ENCODE data around the gene AAMDC. TPM values are rescaled to one million over a fixed set of nuclear protein-coding genes. Genes with fewer than 3 reads are reported as not detected.
A peak's percentile ranks its signal among the peaks of the same experiment; 100 is the strongest.
"Not testable (repeated sequence)": the region's sequence is repeated elsewhere in the genome, so short reads cannot be mapped to it uniquely, and the experiment has no call there.

The AAMDC gene
- total RNA-seq, 4 donors from 2014 or later, result 14.4 to 30.7 TPM; not detected in 2

DNA sequence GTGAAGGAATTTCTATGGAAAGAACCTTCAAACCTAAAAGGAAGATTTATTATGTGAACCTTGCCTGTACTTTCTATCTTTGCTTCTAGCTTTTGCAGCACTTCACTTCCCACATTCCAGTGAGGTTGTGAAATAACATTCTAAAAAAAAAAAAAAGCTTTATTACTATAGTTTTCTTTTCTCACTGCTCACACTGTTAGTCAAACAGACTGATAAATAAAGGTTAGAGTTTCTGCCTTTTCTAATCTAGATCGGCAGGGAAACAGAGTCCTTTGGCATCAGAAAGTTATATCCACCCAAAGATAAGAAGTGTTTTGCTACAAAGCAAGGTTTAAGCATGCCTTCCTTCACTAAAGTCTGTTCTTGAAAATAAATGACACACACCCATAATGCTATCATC, 2.8 kb downstream of the AAMDC start:
- peaks cover 3 to 32% (median 11%) of the 10 kb centered on the region in 4 donors for H3K4me1 ChIP-seq
- peak overlapping the region in 3 of 4 donors; percentile 13 to 58 (median 56) for H3K27ac ChIP-seq
- in situ Hi-C loops (cut with MboI; ENCODE audit: low pct_ligation_motif_present in 1 of 4, low pct_unique_long_range_greater_than_20kb in 1 of 4, low sequenced_read_pairs in 3 of 4), result loop anchor here in 1 of 4 donors (10.0 kb wide), 1 partner anchor 171 kb away; the partner anchor contains the start of gene INTS4
- H3K4me3 ChIP-seq, result no peak overlapping the region
- H3K36me3 ChIP-seq, result no peaks in the 10 kb centered on the region
- no peak for DNase-seq
- no peaks in the 10 kb centered on the region for H3K9me3 ChIP-seq
- 11 to 13% methylated on average over 1 of the region's 1 CpG for WGBS, 2 donors (ENCODE audit: low coverage in 1 of 2)
- H3K27me3 ChIP-seq, result no peaks in the 10 kb centered on the region
- TF ChIP-seq EP300 (IDR thresholded peaks at IDR 0.05; ENCODE audit: low read depth) (no peak), POLR2A (IDR thresholded peaks at IDR 0.05) (no peak), POLR2AphosphoS5 (IDR thresholded peaks at IDR 0.05) (no peak)
- TF ChIP-seq, protein P1, sequence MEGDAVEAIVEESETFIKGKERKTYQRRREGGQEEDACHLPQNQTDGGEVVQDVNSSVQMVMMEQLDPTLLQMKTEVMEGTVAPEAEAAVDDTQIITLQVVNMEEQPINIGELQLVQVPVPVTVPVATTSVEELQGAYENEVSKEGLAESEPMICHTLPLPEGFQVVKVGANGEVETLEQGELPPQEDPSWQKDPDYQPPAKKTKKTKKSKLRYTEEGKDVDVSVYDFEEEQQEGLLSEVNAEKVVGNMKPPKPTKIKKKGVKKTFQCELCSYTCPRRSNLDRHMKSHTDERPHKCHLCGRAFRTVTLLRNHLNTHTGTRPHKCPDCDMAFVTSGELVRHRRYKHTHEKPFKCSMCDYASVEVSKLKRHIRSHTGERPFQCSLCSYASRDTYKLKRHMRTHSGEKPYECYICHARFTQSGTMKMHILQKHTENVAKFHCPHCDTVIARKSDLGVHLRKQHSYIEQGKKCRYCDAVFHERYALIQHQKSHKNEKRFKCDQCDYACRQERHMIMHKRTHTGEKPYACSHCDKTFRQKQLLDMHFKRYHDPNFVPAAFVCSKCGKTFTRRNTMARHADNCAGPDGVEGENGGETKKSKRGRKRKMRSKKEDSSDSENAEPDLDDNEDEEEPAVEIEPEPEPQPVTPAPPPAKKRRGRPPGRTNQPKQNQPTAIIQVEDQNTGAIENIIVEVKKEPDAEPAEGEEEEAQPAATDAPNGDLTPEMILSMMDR (IDR thresholded peaks at IDR 0.05), result no peak
- intact Hi-C loops (cut with DNase I; ENCODE audit: low total_unique reads), result no loop called here

GRCh38 chr11:77828926-77829325, 8.0 kb downstream of the AAMDC start:
- Histone ChIP-seq H3K4me3 (no peak overlapping the region), H3K27ac (no peak overlapping the region), H3K27me3 (no peaks in the 10 kb centered on the region), H3K9me3 (no peaks in the 10 kb centered on the region), H3K4me1 (peaks cover 0 to 4% (median 0%) of the 10 kb centered on the region in 4 donors), H3K36me3 (no peaks in the 10 kb centered on the region)
- 80 to 91% methylated on average over 2 of the region's 2 CpGs for WGBS, 2 donors (ENCODE audit: low coverage in 1 of 2)
- intact Hi-C loops (cut with DNase I; ENCODE audit: low total_unique reads) (no loop called here), in situ Hi-C loops (cut with MboI; ENCODE audit: low pct_ligation_motif_present in 1 of 4, low pct_unique_long_range_greater_than_20kb in 1 of 4, low sequenced_read_pairs in 3 of 4) (loop anchor here in 1 of 4 donors (10.0 kb wide), 1 partner anchor 166 kb away; the partner anchor contains the start of gene INTS4)
- DNase-seq, result no peak
- no peak for TF ChIP-seq EP300 (IDR thresholded peaks at IDR 0.05; ENCODE audit: low read depth)
- TF ChIP-seq, protein P1 (IDR thresholded peaks at IDR 0.05), result no peak
- no peak for TF ChIP-seq POLR2A (IDR thresholded peaks at IDR 0.05)
- no peak for TF ChIP-seq POLR2AphosphoS5 (IDR thresholded peaks at IDR 0.05)

GRCh38 chr11:77833302-77833701, 12.4 kb downstream of the AAMDC start:
- intact Hi-C loops (cut with DNase I; ENCODE audit: low total_unique reads), result no loop called here
- Histone ChIP-seq H3K9me3 (no peaks in the 10 kb centered on the region), H3K36me3 (no peaks in the 10 kb centered on the region), H3K27me3 (no peaks in the 10 kb centered on the region), H3K27ac (no peak overlapping the region), H3K4me1 (no peaks in the 10 kb centered on the region), H3K4me3 (no peak overlapping the region)
- in situ Hi-C loops (cut with MboI; ENCODE audit: low pct_ligation_motif_present in 1 of 4, low pct_unique_long_range_greater_than_20kb in 1 of 4, low sequenced_read_pairs in 3 of 4), result no loop called here
- WGBS, 2 donors (ENCODE audit: low coverage in 1 of 2), result 92 to 100% methylated on average over 1 to 4 of the region's 4 CpGs
- TF ChIP-seq, protein P1 (IDR thresholded peaks at IDR 0.05), result no peak
- TF ChIP-seq POLR2AphosphoS5 (IDR thresholded peaks at IDR 0.05) (no peak), EP300 (IDR thresholded peaks at IDR 0.05; ENCODE audit: low read depth) (no peak), POLR2A (IDR thresholded peaks at IDR 0.05) (no peak)
- DNase-seq, result no peak

GRCh38 chr11:77842441-77843121, 21.6 kb downstream of the AAMDC start:
- Histone ChIP-seq H3K9me3 (peaks cover 0 to 5% of the 10 kb centered on the region in 2 donors), H3K36me3 (peaks cover 0 to 41% (median 11%) of the 10 kb centered on the region in 4 donors), H3K27ac (no peak overlapping the region), H3K4me1 (no peaks in the 10 kb centered on the region), H3K27me3 (no peaks in the 10 kb centered on the region), H3K4me3 (no peak overlapping the region)
- intact Hi-C loops (cut with DNase I; ENCODE audit: low total_unique reads), result no loop called here
- no peak for TF ChIP-seq EP300 (IDR thresholded peaks at IDR 0.05; ENCODE audit: low read depth)
- TF ChIP-seq, protein P1 (IDR thresholded peaks at IDR 0.05), result no peak
- no peak for TF ChIP-seq POLR2A (IDR thresholded peaks at IDR 0.05)
- no peak for TF ChIP-seq POLR2AphosphoS5 (IDR thresholded peaks at IDR 0.05)
- WGBS, 2 donors (ENCODE audit: low coverage in 1 of 2), result 74 to 80% methylated on average over 1 of the region's 1 CpG
- in situ Hi-C loops (cut with MboI; ENCODE audit: low pct_ligation_motif_present in 1 of 4, low pct_unique_long_range_greater_than_20kb in 1 of 4, low sequenced_read_pairs in 3 of 4), result no loop called here
- no peak for DNase-seq

DNA sequence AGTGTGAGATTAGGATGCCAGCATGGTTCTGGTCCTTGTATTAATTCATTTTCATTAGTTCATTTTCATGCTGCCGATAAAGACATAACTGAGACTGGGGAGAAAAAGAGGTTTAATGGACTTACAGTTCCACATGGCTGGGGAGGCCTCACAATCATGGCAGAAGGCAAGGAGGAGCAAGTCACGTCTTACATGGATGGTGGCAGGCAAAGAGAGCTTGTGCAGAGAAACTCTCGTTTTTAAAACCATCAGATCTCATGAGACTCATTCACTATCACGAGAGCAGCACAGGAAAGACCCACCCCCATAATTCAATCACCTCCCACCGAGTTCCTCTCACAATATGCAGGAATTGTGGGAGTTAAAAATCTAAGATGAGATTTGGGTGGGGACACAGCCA, 22.8 kb downstream of the AAMDC start:
- intact Hi-C loops (cut with DNase I; ENCODE audit: low total_unique reads); H3K4me3 ChIP-seq; DNase-seq; H3K27me3 ChIP-seq; H3K4me1 ChIP-seq; H3K27ac ChIP-seq; in situ Hi-C loops (cut with MboI; ENCODE audit: low pct_ligation_motif_present in 1 of 4, low pct_unique_long_range_greater_than_20kb in 1 of 4, low sequenced_read_pairs in 3 of 4); H3K9me3 ChIP-seq: not testable (repeated sequence)
- WGBS, 2 donors (ENCODE audit: low coverage in 1 of 2), result 76 to 79% methylated on average over 3 to 5 of the region's 5 CpGs
- H3K36me3 ChIP-seq, result peaks cover 0 to 41% (median 11%) of the 10 kb centered on the region in 4 donors
